OCI-LY3 (cell line): ENCODE data around the gene BCDIN3D.

Experiments used
- EZH2phosphoT487 ChIP-seq: fragments of 200-600 bp; shearing (Covaris generic); IDR thresholded peaks from 2 replicates; pipeline ENCODE4 v1.6.1; 2018; ENCODE audit warnings: antibody characterized with exemption, mixed run types, low read depth
- TF ChIP-seq, protein P1 (sequence below): fragments of 200-600, 300-600 bp; sonication (generic); IDR thresholded peaks from 2 replicates; pipeline ENCODE4 v1.5.1; 2014; ENCODE audit warnings: antibody characterized with exemption, low read length, low read depth

- TF ChIP-seq, protein P1, sequence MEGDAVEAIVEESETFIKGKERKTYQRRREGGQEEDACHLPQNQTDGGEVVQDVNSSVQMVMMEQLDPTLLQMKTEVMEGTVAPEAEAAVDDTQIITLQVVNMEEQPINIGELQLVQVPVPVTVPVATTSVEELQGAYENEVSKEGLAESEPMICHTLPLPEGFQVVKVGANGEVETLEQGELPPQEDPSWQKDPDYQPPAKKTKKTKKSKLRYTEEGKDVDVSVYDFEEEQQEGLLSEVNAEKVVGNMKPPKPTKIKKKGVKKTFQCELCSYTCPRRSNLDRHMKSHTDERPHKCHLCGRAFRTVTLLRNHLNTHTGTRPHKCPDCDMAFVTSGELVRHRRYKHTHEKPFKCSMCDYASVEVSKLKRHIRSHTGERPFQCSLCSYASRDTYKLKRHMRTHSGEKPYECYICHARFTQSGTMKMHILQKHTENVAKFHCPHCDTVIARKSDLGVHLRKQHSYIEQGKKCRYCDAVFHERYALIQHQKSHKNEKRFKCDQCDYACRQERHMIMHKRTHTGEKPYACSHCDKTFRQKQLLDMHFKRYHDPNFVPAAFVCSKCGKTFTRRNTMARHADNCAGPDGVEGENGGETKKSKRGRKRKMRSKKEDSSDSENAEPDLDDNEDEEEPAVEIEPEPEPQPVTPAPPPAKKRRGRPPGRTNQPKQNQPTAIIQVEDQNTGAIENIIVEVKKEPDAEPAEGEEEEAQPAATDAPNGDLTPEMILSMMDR = no peak
- TF ChIP-seq EZH2phosphoT487 = no peak
These were observed 46.8 kb downstream of the BCDIN3D start for GRCh38 chr12:49796155-49796554.
